ENCODE data around the gene CASP8. TPM values are rescaled to one million over a fixed set of nuclear protein-coding genes. Genes with fewer than 3 reads are reported as not detected.

CASP8 gene
- 10 to 100 TPM; 11.3 to 14.8 TPM for total RNA-seq
- long read RNA-seq, donor 1, partial matches to known transcripts = 0 of 5 reads
- long read RNA-seq, donor 1, other reads (novel, unspliced or antisense) = 5 of 5 reads
- long read RNA-seq, donor 2 = 0 reads

GRCh38 chr2:201260302-201260800 lies at the start of gene CASP8:
CASP8 (plus strand) TSS chr2:201260536; CDS start chr2:201266487, 5,951 bp downstream.
- intact Hi-C loops (cut with DNase I) = loop anchor here in 1 of 2 donors (10.0 kb wide), 1 partner anchor 1436 kb away; no protein-coding TSS in a partner anchor
- no peak for DNase-seq (ENCODE audit: low spot score)

- intact Hi-C loops (cut with DNase I) = no loop called here
Measured at GRCh38 chr2:201215963-201216362, 44.4 kb upstream of the CASP8 start.

GRCh38 chr2:201216918-201217317 lies 43.4 kb upstream of the CASP8 start:
- DNase-seq (ENCODE audit: low spot score) = no peak
- intact Hi-C loops (cut with DNase I) = no loop called here

More at GRCh38 chr2:201215963-201216362, 44.4 kb upstream of the CASP8 start:
- DNase-seq (ENCODE audit: low spot score) = no peak

GRCh38 chr2:201218780-201219179 lies 41.6 kb upstream of the CASP8 start:
- intact Hi-C loops (cut with DNase I) = loop anchor here in 1 of 2 donors (1.0 kb wide), 1 partner anchor 10 kb away; no protein-coding TSS in a partner anchor
- DNase-seq (ENCODE audit: low spot score) = no peak

- no peak for DNase-seq (ENCODE audit: low spot score)
- intact Hi-C loops (cut with DNase I) = loop anchor here in 1 of 2 donors (1.0 kb wide), 1 partner anchor 11 kb away; no protein-coding TSS in a partner anchor
Measured at GRCh38 chr2:201219328-201220096, 40.8 kb upstream of the CASP8 start.

- intact Hi-C loops (cut with DNase I) = no loop called here
- no peak for DNase-seq (ENCODE audit: low spot score)
Measured at GRCh38 chr2:201220102-201220570, 40.2 kb upstream of the CASP8 start.

- DNase-seq (ENCODE audit: low spot score) = no peak
- intact Hi-C loops (cut with DNase I) = no loop called here
Measured at GRCh38 chr2:201223089-201224073, 37.0 kb upstream of the CASP8 start.

- intact Hi-C loops (cut with DNase I) = no loop called here
- DNase-seq (ENCODE audit: low spot score) = no peak
Measured at GRCh38 chr2:201228271-201228911, 31.9 kb upstream of the CASP8 start.

- intact Hi-C loops (cut with DNase I) = no loop called here
- no peak for DNase-seq (ENCODE audit: low spot score)
Measured at GRCh38 chr2:201228912-201229290, 31.4 kb upstream of the CASP8 start.

GRCh38 chr2:201231781-201232466 lies 28.4 kb upstream of the CASP8 start:
- DNase-seq (ENCODE audit: low spot score) = peak; percentile 92
- intact Hi-C loops (cut with DNase I) = loop anchor here in 1 of 2 donors (10.0 kb wide), 1 partner anchor 133 kb away; no protein-coding TSS in a partner anchor

- no peak for DNase-seq (ENCODE audit: low spot score)
- intact Hi-C loops (cut with DNase I) = loop anchor here in 1 of 2 donors (10.0 kb wide), 1 partner anchor 132 kb away; no protein-coding TSS in a partner anchor
Measured at GRCh38 chr2:201232467-201232815, 27.9 kb upstream of the CASP8 start.

- intact Hi-C loops (cut with DNase I) = loop anchor here in 1 of 2 donors (10.0 kb wide), 1 partner anchor 131 kb away; no protein-coding TSS in a partner anchor
- no peak for DNase-seq (ENCODE audit: low spot score)
Measured at GRCh38 chr2:201233192-201233811, 27.0 kb upstream of the CASP8 start.

GRCh38 chr2:201233812-201234662 lies 26.3 kb upstream of the CASP8 start:
- intact Hi-C loops (cut with DNase I) = loop anchor here in 1 of 2 donors (10.0 kb wide), 1 partner anchor 131 kb away; no protein-coding TSS in a partner anchor
- no peak for DNase-seq (ENCODE audit: low spot score)

GRCh38 chr2:201234663-201235135 lies 25.6 kb upstream of the CASP8 start:
- intact Hi-C loops (cut with DNase I) = loop anchor here in 1 of 2 donors (10.0 kb wide), 1 partner anchor 130 kb away; no protein-coding TSS in a partner anchor
- no peak for DNase-seq (ENCODE audit: low spot score)

- intact Hi-C loops (cut with DNase I) = loop anchor here in 1 of 2 donors (10.0 kb wide), 1 partner anchor 129 kb away; no protein-coding TSS in a partner anchor
- DNase-seq (ENCODE audit: low spot score) = peak; percentile 87
Measured at GRCh38 chr2:201235860-201236811, 24.2 kb upstream of the CASP8 start.
